Memory B cell (primary cell): Measurements from ENCODE around the gene TVP23C.

Experiments used
- ATAC-seq: fragments of 150-1000 bp; cut with Tn5 transposase; 2 replicates; pipeline ENCODE4 v1.10.0; 2021; ENCODE audit warnings: low read depth, mild to moderate bottlenecking, moderate library complexity
- DNase-seq, 2 donors: peaks; one replicate each; pipeline ENCODE4 v3.0.0; 2022; ENCODE audit warnings: low spot score in 2 of 2
- H3K27ac Mint-ChIP-seq: one replicate; pipeline ENCODE4 v1.8.0; 2022; ENCODE audit warnings: mild to moderate bottlenecking, moderate library complexity, mixed read lengths
- H3K27me3 Mint-ChIP-seq: one replicate; pipeline ENCODE4 v1.8.0; 2022; ENCODE audit warnings: mixed read lengths
- H3K36me3 Mint-ChIP-seq: one replicate; pipeline ENCODE4 v1.8.0; 2022; ENCODE audit warnings: mild to moderate bottlenecking, mixed read lengths
- H3K4me1 Mint-ChIP-seq: one replicate; pipeline ENCODE4 v1.8.0; 2022; ENCODE audit warnings: mixed read lengths
- H3K4me3 Mint-ChIP-seq: one replicate; pipeline ENCODE4 v1.8.0; 2022; ENCODE audit warnings: mild to moderate bottlenecking, moderate library complexity, mixed read lengths
- H3K9me3 Mint-ChIP-seq: one replicate; pipeline ENCODE4 v1.8.0; 2022; ENCODE audit warnings: mixed read lengths

TVP23C gene

GRCh38 chr17:15475631-15476354 lies 87.5 kb downstream of the TVP23C start:
- Mint-ChIP-seq H3K36me3 (peaks cover 8% of the 10 kb centered on the region), H3K9me3 (no peaks in the 10 kb centered on the region), H3K27me3 (no peaks in the 10 kb centered on the region), H3K4me3 (no peak overlapping the region), H3K4me1 (no peaks in the 10 kb centered on the region), H3K27ac (no peak overlapping the region)
- DNase-seq: no peak
- no peak for ATAC-seq

GRCh38 chr17:15472891-15473290 lies 90.4 kb downstream of the TVP23C start:
- DNase-seq (no peak), ATAC-seq (no peak)
- Mint-ChIP-seq H3K27ac (no peak overlapping the region), H3K27me3 (no peaks in the 10 kb centered on the region), H3K9me3 (no peaks in the 10 kb centered on the region), H3K36me3 (peaks cover 6% of the 10 kb centered on the region), H3K4me3 (no peak overlapping the region), H3K4me1 (no peaks in the 10 kb centered on the region)

DNA sequence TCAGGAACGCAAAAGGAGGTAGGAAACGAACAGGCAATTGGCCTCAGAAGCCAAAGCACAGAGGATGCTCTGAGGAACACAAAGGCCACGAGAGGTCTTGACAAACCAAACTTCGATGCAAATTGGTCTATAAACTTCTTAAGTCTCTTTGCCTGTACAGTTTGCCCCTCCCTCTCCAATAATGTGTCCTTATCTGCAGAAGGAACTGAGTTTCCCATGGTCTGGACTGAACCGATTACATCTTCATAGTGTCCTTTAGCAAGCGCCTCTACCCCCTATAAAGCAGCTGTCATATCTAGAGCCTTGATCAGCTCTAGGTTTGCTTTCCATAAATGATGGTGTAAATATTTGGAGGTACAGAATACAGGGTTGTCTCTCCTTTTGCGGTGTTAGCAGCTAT lies 92.7 kb downstream of the TVP23C start:
- no peaks in the 10 kb centered on the region for H3K9me3 Mint-ChIP-seq
- DNase-seq (no peak), ATAC-seq (no peak)
- no peaks in the 10 kb centered on the region for H3K27me3 Mint-ChIP-seq
- no peaks in the 10 kb centered on the region for H3K4me1 Mint-ChIP-seq
- no peak overlapping the region for H3K27ac Mint-ChIP-seq
- peaks cover 6% of the 10 kb centered on the region for H3K36me3 Mint-ChIP-seq
- no peak overlapping the region for H3K4me3 Mint-ChIP-seq

DNA sequence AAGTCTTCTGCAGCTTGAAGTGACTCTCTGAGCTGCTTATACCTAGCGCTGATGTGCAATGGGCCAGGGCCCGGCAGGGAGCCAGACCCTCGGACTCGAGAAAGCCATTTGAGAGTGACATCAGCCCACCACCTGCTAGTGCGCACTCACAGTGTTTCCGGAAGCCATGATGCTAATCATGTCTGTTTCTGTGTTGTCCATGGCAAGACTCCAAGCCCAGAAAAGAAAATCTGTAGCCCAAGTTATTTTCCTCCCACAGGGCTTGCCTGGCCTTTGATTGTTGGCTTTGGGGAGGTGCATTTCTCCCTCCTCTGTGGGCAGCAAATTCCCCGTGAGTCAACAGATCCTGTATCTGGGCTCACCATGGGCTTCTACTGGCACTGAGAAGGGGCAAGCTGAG lies 94.0 kb downstream of the TVP23C start:
- Mint-ChIP-seq H3K27me3 (no peaks in the 10 kb centered on the region), H3K9me3 (no peaks in the 10 kb centered on the region), H3K4me1 (no peaks in the 10 kb centered on the region), H3K36me3 (no peaks in the 10 kb centered on the region), H3K4me3 (no peak overlapping the region), H3K27ac (no peak overlapping the region)
- ATAC-seq: no peak
- no peak for DNase-seq

- Mint-ChIP-seq H3K4me3 (no peak overlapping the region), H3K9me3 (no peaks in the 10 kb centered on the region), H3K27ac (no peak overlapping the region), H3K27me3 (no peaks in the 10 kb centered on the region), H3K36me3 (peaks cover 2% of the 10 kb centered on the region), H3K4me1 (no peaks in the 10 kb centered on the region)
- ATAC-seq: no peak
- DNase-seq: no peak
Observed at GRCh38 chr17:15468126-15468525, 95.2 kb downstream of the TVP23C start.

DNA sequence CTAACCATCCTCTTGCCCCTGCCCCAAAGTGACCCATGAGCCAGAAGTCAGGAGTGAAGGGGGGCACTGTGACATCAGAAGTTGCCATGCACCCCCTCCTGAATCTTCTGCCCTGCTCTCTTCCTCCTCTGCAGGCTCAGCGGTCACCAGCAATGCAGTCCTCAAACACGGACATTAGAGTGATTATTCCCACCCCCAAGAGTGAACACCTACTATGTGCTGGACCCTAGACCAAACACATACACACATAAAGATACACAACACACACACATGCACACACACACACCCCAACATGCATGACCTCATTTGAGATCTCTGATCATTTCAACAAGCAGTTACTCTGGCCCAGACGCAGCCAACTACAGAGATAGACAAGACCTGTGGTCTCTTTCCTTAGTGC lies 95.7 kb downstream of the TVP23C start, which contains the start of gene CDRT4:
TSS of gene CDRT4 (minus strand) at position 30 of the 400 bp plus-strand sequence. CDS start 27,383 bp downstream, outside the sequence.
- peaks cover 7% of the 10 kb centered on the region for H3K36me3 Mint-ChIP-seq
- H3K9me3 Mint-ChIP-seq: peaks cover 3% of the 10 kb centered on the region
- ATAC-seq (no peak), DNase-seq (no peak)
- H3K27ac Mint-ChIP-seq: no peak within 1 kb of the TSS
- no peaks in the 10 kb centered on the region for H3K27me3 Mint-ChIP-seq
- no peaks in the 10 kb centered on the region for H3K4me1 Mint-ChIP-seq
- no peak within 1 kb of the TSS for H3K4me3 Mint-ChIP-seq

DNA sequence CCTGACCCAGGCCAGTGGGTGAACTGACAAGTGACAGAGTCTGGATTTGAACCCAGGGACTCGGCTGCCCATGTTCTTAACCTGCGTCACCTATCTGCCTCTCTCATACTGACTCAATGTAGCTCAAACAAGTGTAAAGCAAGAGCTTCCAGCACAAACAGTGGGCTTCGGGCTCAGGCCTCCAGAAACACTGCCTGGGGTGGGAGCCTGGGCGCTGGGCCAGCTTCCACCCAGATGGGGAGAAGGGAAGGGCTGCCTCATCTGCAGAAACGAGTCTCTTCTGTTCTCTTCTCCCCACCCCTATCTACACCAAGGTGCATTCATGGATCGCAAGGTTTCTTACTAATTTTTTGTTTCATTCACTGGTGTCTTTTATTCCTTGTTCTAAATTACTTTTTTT lies 97.2 kb downstream of the TVP23C start:
- ATAC-seq (no peak), DNase-seq (no peak)
- no peak overlapping the region for H3K4me3 Mint-ChIP-seq
- peaks cover 10% of the 10 kb centered on the region for H3K36me3 Mint-ChIP-seq
- no peaks in the 10 kb centered on the region for H3K27me3 Mint-ChIP-seq
- H3K9me3 Mint-ChIP-seq: peaks cover 5% of the 10 kb centered on the region
- no peaks in the 10 kb centered on the region for H3K4me1 Mint-ChIP-seq
- no peak overlapping the region for H3K27ac Mint-ChIP-seq

DNA sequence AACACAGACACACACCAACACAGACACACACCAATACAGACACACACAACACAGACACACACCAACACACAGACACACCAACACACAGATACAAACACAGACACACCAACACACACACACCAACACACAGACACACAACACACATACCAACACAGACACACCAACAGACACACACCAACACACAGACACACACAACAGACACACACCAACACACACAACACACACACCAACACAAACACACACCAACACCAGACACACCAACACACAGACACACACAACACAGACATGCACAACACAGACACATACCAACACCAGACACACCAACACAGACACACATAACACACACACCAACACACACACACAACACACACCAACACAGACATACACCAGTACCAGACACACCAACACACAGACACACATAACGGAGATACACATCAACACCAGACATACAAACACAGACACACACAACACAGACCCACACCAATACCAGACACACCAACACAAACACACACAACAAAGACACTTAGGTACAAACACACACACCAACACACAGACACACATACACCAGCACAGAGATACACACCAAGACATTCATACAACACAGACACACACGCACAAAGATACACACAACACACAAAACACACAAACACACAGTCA lies 98.1 kb downstream of the TVP23C start:
- no peak for DNase-seq
- Mint-ChIP-seq H3K4me1 (no peaks in the 10 kb centered on the region), H3K9me3 (peaks cover 5% of the 10 kb centered on the region), H3K27ac (no peak overlapping the region), H3K36me3 (peaks cover 12% of the 10 kb centered on the region), H3K4me3 (no peak overlapping the region), H3K27me3 (no peaks in the 10 kb centered on the region)
- no peak for ATAC-seq

- Mint-ChIP-seq H3K36me3 (peaks cover 15% of the 10 kb centered on the region), H3K4me3 (no peak overlapping the region), H3K27ac (no peak overlapping the region), H3K4me1 (no peaks in the 10 kb centered on the region), H3K9me3 (peaks cover 7% of the 10 kb centered on the region), H3K27me3 (no peaks in the 10 kb centered on the region)
- no peak for ATAC-seq
- DNase-seq: no peak
Observed at GRCh38 chr17:15464231-15464985, 98.9 kb downstream of the TVP23C start.

DNA sequence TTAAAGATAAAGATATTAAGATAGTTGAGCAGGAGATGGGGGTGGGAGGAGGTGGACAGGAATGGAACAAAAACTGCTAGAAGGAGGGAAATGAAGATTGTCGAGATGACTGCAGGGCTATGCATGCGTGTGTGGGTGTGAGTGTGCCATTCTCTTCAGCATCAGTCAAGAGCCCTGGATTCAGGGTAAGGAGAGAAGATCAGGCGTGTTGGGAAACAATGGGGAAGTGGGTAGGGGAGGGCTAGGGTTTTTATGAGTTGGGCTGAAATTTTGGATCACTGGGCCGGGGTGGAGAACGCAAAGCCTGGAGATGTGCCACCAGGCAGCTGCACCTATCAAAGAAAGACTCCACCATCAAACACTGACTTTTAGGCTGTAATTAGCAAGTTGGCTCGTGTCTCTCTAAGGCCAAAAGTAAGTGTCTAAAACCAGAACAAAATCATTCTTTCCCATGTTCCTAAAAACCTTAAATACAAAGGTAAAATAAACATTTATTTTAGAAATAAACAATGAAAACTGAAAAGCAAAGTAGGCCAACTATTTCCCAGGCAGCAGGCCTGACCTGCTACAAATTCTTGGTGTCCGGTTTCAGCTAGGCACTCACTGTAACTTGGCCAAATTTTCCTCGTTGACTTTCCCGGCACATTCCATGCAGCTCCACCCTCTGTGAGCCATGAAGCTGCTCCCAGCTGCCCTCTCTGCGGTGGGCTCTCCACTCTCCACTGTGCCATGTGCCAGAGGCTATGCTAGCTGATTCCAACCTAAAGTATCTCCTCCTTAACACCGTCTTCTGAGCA lies 100.1 kb downstream of the TVP23C start:
- H3K9me3 Mint-ChIP-seq: peaks cover 7% of the 10 kb centered on the region
- peaks cover 16% of the 10 kb centered on the region for H3K36me3 Mint-ChIP-seq
- H3K27me3 Mint-ChIP-seq: no peaks in the 10 kb centered on the region
- ATAC-seq (no peak), DNase-seq (no peak)
- no peak overlapping the region for H3K27ac Mint-ChIP-seq
- no peak overlapping the region for H3K4me3 Mint-ChIP-seq
- H3K4me1 Mint-ChIP-seq: no peaks in the 10 kb centered on the region

DNA sequence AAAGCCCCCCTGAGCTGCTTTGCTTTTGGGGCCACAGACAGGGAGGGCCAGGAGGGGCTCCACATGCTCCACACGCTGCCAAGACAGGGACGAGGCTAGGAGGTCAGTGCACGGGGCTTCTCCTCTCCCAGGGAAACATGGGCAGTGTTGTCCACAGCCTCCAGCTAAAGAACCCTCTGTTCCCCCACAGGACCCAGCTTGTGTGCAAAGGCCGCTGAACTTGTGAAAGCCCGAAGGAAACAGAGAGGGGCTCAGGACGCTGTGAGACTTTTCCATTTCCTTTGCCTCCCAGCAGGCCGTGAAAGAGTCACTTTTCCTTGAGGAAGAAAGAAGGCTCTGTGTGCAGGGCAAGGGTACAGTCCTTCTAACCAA lies 105.6 kb downstream of the TVP23C start:
- no peak for ATAC-seq
- no peaks in the 10 kb centered on the region for H3K27me3 Mint-ChIP-seq
- no peak for DNase-seq
- H3K36me3 Mint-ChIP-seq: peaks cover 21% of the 10 kb centered on the region
- H3K4me1 Mint-ChIP-seq: no peaks in the 10 kb centered on the region
- no peak overlapping the region for H3K4me3 Mint-ChIP-seq
- H3K9me3 Mint-ChIP-seq: peaks cover 7% of the 10 kb centered on the region
- no peak overlapping the region for H3K27ac Mint-ChIP-seq

DNA sequence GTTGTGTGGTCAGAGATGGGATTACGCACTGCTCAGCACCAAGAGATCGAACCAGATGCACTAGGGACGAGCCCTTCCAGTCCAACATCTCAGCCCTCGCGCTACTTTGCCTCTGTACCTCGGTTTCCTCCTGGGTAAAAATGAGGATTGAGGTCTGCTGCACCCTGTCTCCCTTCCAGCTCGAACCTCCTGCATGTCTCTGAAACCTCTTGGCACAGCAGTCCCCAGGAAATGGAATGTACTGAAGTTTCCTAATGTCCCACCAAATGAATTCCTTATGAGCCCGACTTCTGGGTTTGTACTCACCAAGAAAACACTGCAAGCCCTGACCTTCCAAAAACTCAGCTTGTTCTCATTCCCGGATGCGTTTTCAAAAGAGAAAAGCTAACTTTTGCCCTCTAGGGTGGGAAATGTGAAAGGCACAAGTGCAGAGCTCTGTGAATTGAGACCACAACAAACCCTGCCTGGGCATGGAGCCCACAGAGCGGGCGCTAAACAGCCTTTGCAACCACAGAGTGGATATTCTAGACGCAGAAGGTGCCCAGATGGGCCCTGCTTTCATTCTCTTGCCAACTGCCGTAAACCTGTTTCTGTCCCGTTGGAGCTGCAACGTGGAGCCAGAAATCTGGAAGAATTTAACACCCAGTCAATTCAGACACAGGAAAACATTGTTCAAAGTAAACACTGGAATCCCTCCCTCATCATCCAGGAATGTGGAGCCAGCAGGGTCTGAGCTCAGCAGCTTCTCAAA lies 106.1 kb downstream of the TVP23C start:
- no peaks in the 10 kb centered on the region for H3K4me1 Mint-ChIP-seq
- peaks cover 4% of the 10 kb centered on the region for H3K9me3 Mint-ChIP-seq
- H3K36me3 Mint-ChIP-seq: peaks cover 17% of the 10 kb centered on the region
- ATAC-seq: no peak
- no peaks in the 10 kb centered on the region for H3K27me3 Mint-ChIP-seq
- DNase-seq: no peak
- H3K27ac Mint-ChIP-seq: no peak overlapping the region
- H3K4me3 Mint-ChIP-seq: no peak overlapping the region

GRCh38 chr17:15456496-15456895 lies 106.8 kb downstream of the TVP23C start:
- H3K27ac Mint-ChIP-seq: no peak overlapping the region
- no peaks in the 10 kb centered on the region for H3K27me3 Mint-ChIP-seq
- H3K4me3 Mint-ChIP-seq: no peak overlapping the region
- H3K4me1 Mint-ChIP-seq: no peaks in the 10 kb centered on the region
- ATAC-seq (no peak), DNase-seq (no peak)
- H3K9me3 Mint-ChIP-seq: peaks cover 4% of the 10 kb centered on the region
- H3K36me3 Mint-ChIP-seq: peaks cover 17% of the 10 kb centered on the region
